Lung microvascular endothelial cell (primary cell): ENCODE measurements around the gene CCDC40. TPM values are rescaled to one million over a fixed set of nuclear protein-coding genes. Genes with fewer than 3 reads are reported as not detected.

ENCODE experiments used
- DNase-seq, 2 donors: peaks; one replicate each; pipeline versions ENCODE4 v3.0.0 to v3.0.0-alpha.2; 2010; ENCODE audit warnings: low read depth in 2 of 2
- total RNA-seq: library from RNA; depleted of rRNA; stranded (reverse); fragments of >200 nt; gene quantifications from 2 replicates; pipeline ENCODE4 v1.2.1, GENCODE V29; 2014

The CCDC40 gene
- total RNA-seq, 1 donor from 2014 or later: 4.0 TPM

GRCh38 chr17:79997011-79997660 is 39.3 kb upstream of the CCDC40 start:
- peak in 1 of 2 donors; percentile 90 for DNase-seq

GRCh38 chr17:80000136-80000535 is 36.3 kb upstream of the CCDC40 start:
- DNase-seq: no peak

- DNase-seq: no peak
Measured at GRCh38 chr17:80000981-80001775, 35.3 kb upstream of the CCDC40 start.

- DNase-seq: no peak
Measured at GRCh38 chr17:80002070-80002641, 34.3 kb upstream of the CCDC40 start.

- DNase-seq: no peak
Measured at GRCh38 chr17:80002690-80003490, 33.6 kb upstream of the CCDC40 start.

GRCh38 chr17:80003969-80004368 is 32.5 kb upstream of the CCDC40 start:
- DNase-seq: no peak

GRCh38 chr17:80005360-80006338 is 30.8 kb upstream of the CCDC40 start:
- peak; percentile 45 to 69 for DNase-seq

GRCh38 chr17:80006339-80006720 is 30.1 kb upstream of the CCDC40 start:
- no peak for DNase-seq

- DNase-seq: no peak
Measured at GRCh38 chr17:80006811-80007752, 29.4 kb upstream of the CCDC40 start.

- no peak for DNase-seq
Measured at GRCh38 chr17:80007939-80008338, 28.5 kb upstream of the CCDC40 start.

- peak; percentile 59 to 77 for DNase-seq
Measured at GRCh38 chr17:80008383-80008840, 28.0 kb upstream of the CCDC40 start.

- DNase-seq: no peak
Measured at GRCh38 chr17:80008848-80009247, 27.6 kb upstream of the CCDC40 start.

- DNase-seq: no peak
Measured at GRCh38 chr17:80009391-80010282, 26.8 kb upstream of the CCDC40 start.

GRCh38 chr17:80010283-80010858 is 26.1 kb upstream of the CCDC40 start:
- DNase-seq: no peak

GRCh38 chr17:80011989-80012555 is 24.4 kb upstream of the CCDC40 start:
- no peak for DNase-seq

GRCh38 chr17:80012765-80013741 is 23.4 kb upstream of the CCDC40 start:
- no peak for DNase-seq
